GM10847 (cell line): ENCODE measurements around the gene HDGFL3.

Experiments
- POLR2A ChIP-seq: IDR thresholded peaks from 2 replicates; pipeline ENCODE4 v1.6.1; 2011; ENCODE audit not compliant: insufficient read length; ENCODE audit errors: extremely low read depth

The HDGFL3 gene

DNA sequence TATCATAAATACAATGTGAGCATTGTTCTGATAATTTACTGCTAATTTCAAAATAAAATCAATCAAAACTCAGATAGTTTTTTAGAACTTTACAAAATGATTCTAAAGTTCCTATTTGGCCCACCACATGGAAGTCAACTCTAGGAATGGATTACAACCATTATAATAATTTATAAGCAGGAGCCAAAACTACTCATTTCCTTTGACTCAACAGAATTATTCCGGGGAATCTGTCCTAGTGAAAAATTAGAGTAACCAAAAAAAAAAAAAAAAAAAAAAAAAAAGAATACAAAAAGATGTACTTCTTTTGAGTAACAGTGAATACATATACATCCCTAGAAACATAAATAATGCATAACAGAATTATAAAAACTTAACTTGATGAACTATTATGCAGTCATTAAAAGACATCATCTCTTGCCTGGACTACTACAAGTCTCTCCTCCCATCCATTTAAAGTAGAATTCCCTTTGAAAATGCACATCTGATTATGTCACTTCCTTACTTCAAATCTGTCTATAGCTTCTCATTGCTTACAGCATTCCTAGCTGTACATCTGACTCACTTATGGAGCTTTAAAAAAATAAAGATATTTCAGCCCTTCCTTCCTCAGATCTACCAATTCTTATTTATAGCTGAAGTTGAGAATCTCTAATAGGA, 43.4 kb downstream of the HDGFL3 start:
- TF ChIP-seq POLR2A = no peak

GRCh38 chr15:83163032-83163431, 44.6 kb downstream of the HDGFL3 start:
- no peak for TF ChIP-seq POLR2A

- no peak for TF ChIP-seq POLR2A
Measured at GRCh38 chr15:83160741-83161140, 46.9 kb downstream of the HDGFL3 start.

DNA sequence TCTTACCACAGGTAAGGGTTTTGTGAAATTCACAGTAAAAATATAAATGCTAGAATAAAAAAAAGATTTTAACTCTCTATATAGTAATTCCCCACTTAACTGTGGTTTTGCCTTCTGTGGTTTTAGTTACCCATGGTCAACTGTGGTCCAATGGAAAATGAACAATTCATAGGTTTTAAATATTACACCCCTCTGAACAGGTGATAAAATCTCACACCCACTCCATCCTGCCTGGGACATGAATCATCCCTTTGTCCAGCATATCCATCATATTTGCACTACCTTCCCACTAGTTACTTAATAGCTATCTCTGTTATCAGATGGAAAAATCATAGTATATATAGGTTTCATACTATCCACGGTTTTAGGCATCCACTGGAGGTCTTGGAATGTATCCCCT, 49.2 kb downstream of the HDGFL3 start:
- no peak for TF ChIP-seq POLR2A

GRCh38 chr15:83155942-83156341, 51.7 kb downstream of the HDGFL3 start:
- no peak for TF ChIP-seq POLR2A

- TF ChIP-seq POLR2A = no peak
Measured at GRCh38 chr15:83153288-83153687, 54.3 kb downstream of the HDGFL3 start.

DNA sequence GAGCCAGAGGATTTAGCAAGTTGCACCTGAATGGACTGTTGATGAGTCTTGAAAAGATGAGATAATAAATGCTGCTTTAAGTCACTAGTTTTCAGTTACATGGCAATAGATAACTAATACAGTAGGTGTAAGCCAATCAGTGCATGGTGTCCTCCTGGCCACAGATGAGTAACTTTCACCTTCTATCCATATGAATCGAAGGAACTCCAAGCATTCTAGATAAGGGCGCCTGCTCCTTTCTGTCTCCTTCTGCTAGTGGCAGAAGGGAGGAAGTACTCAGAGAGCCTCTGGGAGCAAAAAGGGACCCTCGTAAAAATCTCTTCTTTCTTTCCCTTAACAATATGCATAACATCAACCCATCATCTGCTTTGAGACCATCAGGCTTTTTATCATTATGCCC, 62.9 kb downstream of the HDGFL3 start:
- no peak for TF ChIP-seq POLR2A

- no peak for TF ChIP-seq POLR2A
Measured at GRCh38 chr15:83132861-83133523, 74.6 kb downstream of the HDGFL3 start.

DNA sequence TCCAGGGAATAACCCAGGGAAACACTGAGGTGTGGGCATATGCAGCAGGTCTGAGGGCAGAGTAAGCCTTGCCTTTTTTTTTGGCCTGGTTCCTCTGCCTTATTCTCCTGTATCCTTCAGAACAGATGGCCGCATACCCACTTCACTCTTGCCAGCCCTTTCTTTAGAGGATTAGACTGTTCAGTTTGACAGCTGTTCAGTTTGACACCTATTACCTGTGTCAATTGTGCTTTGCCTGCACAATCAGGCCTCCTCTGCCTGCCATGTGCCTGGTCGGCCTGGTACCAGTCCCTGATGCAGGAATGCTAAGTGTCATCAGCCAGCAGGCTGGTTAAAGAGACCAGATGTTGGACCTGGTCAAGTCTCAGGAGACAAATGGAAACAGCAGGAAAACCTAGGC, 77.8 kb downstream of the HDGFL3 start:
- no peak for TF ChIP-seq POLR2A

DNA sequence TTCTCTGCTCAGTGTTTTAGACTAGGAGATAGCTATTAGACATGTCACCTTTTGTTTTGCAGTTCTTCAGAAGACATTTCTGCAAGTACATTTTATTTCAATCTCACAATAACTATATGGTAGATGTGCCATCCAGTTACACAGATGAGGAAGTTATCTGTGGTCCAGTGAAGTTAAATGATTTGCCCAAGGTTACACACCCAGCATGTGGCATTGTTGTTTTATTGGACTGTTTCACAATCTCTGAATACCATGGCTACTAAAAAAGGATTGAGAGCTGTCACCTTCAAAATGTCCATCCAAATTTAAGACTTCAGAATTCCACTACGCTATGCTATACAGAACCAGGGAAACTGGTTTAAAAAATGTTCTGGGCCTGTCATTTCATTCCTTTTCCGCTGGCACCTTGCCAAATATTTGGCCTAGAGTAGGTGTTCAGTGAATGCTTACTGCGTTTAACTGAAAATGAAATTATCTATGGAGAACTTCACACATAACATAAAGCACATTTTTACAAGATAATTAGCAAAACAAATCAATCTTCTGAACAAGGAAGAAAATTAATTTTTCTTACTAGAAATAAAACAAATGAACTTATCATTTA, 80.0 kb downstream of the HDGFL3 start:
- no peak for TF ChIP-seq POLR2A

GRCh38 chr15:83123529-83123928, 84.1 kb downstream of the HDGFL3 start:
- TF ChIP-seq POLR2A = no peak

- no peak for TF ChIP-seq POLR2A
Measured at GRCh38 chr15:83119968-83120581, 87.5 kb downstream of the HDGFL3 start.

DNA sequence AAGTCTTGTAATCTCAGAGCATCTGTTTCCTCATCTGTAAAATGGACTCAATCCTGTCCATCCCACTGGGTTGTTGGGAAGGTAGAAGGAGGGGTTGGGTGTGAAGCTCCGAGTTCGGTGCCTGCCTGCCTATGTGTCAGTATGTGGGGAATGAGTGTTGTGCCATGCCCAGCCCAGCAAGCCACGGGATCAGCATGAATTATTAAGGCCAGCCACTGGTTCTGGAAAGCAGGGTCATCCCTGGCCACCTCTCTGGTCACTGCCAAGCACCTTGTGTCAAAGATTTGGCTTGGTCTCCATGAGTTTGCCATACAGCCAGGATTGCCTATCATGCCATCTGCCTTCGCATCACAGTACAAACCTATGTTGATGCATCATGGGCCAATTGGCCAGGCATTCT, 88.7 kb downstream of the HDGFL3 start:
- no peak for TF ChIP-seq POLR2A

GRCh38 chr15:83118291-83118827, 89.3 kb downstream of the HDGFL3 start:
- TF ChIP-seq POLR2A = no peak

GRCh38 chr15:83115831-83116565, 91.6 kb downstream of the HDGFL3 start:
- no peak for TF ChIP-seq POLR2A
